Activated T-cell treated with anti-CD3 and anti-CD28 coated beads for 48 hours (primary cell): Measurements from ENCODE around the gene FAM13C.

Source experiments
- DNase-seq: peaks from one replicate; pipeline ENCODE4 v3.0.0-alpha.2; 2020; ENCODE audit warnings: low read depth

FAM13C gene

GRCh38 chr10:59315465-59315864, 46.9 kb downstream of the FAM13C start:
- DNase-seq: no peak

- DNase-seq: no peak
These were observed 48.1 kb downstream of the FAM13C start for GRCh38 chr10:59314268-59314667.

DNA sequence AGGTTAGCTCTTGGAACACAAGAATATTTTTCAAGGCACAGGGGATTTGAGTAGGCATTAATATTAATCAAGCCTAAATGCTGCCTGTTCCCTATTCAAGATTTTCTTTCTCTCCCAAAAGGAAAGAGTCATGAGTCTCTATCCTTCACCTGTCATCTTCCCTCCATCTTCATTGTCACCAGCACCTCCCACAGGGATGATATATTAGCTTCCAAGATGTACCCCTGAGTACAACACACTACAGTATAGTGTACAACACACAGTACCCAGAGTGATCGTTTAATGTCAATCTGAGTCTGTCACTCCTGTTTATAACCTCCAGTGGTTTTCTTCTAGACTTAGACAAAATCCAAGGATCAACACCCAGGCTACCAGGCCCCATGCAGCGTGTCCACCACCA, 50.1 kb downstream of the FAM13C start:
- no peak for DNase-seq

DNA sequence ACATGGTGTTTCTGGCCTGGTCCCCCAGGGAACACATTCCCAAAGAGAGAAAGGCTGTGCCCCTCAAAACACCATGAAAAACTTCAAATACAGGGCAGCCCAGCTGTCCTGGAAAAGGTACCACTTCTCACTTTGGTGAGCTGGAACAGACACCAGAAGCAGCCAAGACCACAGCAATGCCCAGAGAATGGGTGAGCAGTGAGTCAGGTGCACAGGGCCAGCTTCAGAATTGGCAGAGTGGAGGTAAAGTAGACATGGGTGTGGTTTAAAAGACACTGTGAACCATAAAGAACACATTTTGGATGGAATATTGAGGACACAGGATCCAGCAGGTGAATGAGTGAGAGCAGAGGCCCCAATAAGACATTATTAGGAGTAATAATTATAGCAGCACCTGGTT, 51.3 kb downstream of the FAM13C start:
- DNase-seq: no peak

DNA sequence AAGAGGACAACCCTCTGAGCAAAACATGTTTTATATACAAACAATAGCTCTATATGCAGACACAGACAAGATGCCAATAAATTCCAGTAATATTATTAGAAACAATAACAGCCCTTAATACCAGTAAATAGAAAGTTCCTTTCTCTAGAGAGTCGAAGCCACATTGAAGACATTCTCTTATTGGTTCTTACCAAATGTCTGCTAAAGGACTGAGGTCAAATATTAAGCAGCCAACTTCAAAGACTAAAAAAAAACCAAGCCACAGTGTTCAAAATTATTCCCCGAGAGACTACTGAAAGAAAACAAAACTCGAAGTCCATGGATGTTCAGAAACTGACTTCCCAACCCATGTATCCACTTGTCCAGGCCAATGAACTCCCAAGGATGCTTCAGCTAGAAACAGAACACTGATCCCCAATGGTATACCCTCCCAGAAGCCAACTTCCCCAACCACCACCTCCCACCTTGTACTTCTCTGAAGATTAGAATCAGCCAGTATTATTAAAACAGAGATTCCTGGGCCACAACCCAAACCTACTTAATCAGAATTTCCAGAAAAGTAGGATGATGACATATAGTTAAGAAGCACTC, 51.9 kb downstream of the FAM13C start:
- DNase-seq: no peak

DNA sequence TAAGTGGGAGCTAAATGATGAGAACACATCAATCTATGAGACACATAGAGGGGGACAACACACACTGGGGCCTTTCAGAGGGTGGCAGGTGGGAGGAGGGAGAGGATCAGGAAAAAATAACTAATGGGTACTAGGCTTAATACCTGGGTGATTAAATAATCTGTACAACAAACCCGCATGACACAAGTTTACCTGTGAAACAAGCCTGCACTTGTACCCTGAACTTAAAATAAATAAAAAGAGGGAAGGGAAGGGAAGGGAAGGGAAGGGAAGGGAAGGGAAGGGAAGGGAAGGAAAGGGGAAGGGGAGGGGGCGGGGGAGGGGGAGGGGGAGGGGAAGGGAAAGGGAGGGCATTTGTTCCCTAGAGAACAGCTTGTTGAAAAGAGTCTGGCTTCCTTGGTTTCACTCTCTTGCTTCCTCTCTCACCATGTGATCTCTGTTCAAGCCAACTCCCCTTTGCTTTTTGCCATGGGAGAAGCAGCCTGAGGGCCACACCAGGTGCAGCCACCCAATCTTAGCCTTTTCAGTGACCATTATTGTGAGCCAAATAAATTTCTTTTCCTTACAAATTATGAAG, 57.7 kb downstream of the FAM13C start:
- no peak for DNase-seq

DNA sequence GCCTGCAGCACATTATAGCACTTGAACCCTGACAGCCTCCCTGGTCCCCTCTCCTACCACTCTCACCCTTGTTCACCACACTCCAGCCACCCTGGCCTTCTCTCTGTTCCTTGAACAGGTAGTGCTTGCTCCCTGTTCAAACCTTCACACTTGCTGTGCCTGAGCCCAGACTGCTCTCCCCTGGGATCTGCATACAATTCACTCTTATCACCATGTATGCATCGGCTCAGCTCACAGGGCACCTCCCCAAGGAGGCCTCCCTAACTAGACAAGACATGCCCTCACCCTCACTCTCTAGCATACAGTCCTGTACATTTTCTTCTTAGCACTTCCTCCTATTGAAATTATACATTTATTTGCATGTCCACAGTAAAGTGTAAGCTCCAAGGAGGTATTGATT, 59.3 kb downstream of the FAM13C start:
- DNase-seq: no peak

GRCh38 chr10:59302381-59302780, 60.0 kb downstream of the FAM13C start:
- DNase-seq: no peak

DNA sequence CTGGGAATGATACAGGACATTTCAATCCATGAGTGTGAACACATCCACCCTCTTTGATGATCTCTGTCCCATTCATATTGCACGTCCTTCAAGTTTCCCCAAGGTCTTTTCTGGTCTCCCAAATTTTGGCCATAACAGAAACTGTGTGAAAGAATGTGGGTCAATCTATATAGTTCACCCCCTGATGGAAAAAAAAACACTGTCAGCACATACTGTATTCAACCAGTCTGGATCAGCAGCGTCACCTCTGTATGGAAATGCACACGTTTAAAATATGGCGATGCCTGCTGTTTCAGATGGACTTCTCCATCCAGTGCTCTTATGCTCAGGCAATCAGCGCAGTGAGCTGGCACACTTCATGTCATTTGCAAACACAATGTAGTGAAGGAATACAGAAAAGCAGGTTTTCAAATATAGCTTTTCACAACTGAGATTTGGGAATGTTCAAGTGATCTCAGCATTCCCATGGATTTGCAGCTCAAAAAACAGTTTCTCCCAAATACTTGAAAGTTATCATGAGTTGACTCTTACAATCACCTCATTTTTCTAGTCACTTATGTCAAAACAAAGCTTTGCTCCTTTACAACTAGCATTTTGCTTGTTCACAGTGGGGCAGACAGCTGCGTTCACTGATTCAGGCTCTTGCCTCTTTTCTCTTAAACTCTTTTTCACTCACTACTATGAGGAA, 61.1 kb downstream of the FAM13C start:
- no peak for DNase-seq

GRCh38 chr10:59300386-59300785, 62.0 kb downstream of the FAM13C start:
- DNase-seq: no peak

DNA sequence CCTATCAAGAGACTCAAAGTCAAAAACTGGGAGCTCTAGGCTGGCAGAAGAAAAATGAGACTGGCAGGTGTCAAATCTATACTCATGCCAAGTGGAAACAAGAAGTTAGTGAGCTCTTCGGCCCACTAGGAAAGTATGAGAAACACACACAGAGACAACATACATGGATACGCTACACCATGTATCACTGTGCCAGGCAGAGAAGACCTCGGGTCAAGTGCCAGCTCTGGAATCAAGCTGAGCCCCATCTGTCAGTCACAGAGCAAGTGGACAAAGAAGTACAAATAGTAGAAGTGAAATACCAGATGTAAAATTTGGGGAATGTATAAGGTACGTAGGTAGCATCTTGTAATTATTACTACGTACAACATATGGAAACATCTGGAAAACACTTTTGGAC, 62.4 kb downstream of the FAM13C start:
- DNase-seq: no peak

DNA sequence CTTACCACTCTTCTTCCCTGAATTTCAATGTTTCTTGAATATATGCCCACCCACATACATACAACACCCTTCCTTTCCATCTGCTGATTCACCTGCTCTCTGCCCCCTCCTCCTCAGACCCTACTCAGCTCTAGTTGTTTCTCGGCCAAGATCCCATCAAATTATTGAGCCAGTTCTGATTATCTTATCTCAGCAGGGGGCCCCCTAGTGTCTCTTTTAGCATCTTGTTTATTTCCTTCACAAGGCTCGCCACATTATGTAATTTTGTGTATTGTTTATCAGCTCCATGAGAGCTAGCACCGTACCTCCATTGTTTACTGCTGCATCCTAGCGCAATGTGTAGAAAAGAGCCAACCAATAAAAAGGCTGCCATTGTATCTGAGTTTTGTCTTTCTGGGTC, 71.9 kb downstream of the FAM13C start:
- DNase-seq: no peak

DNA sequence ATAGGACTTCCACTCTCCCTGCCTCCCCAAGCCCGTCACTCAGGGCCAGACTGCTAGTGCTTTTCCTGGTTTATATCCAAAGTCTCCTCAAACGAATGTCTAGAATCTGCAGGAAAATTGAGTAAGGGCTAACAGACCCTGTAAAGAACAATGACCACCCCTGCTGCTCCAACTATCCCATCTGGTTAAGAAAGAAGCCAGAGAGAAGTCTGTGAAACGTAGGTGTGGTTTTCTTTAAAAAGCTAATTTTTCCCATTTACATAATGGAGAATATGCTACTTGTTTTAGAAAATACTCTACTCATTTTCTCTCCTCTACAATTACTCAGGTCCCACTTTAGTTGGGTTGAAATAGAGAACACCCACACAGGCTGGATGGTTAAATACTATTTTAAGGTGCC, 72.5 kb downstream of the FAM13C start:
- no peak for DNase-seq

DNA sequence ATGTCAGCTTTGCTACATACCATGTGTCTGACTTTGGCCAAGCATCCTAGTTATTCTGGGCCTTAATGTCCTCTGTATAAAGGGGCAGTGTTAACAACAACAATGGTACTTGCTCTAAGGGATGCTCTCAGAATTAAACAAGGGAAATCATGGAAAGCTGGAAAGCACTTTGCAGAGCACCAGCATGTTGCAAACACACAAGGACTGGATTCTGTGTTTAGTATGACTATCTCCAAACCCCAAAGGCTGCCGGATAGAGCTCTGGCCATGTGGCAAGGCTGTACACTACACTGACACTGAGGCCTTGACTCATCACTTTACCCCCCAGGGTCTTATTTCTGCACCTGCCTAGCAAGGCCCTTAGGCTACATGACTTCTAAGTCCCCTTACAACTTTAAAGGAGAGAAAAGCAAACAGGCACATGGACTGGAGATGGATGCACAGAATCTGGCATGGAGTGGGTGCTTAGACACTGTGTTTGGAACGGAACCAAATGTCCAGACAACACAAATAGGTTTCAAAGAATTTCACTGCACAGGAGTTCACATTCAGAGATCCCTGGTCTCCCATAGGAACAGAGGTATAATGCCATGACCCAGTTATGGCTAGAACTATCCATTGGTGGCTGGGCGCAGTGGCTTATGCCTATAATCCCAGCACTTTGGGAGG, 74.6 kb downstream of the FAM13C start:
- DNase-seq: no peak

DNA sequence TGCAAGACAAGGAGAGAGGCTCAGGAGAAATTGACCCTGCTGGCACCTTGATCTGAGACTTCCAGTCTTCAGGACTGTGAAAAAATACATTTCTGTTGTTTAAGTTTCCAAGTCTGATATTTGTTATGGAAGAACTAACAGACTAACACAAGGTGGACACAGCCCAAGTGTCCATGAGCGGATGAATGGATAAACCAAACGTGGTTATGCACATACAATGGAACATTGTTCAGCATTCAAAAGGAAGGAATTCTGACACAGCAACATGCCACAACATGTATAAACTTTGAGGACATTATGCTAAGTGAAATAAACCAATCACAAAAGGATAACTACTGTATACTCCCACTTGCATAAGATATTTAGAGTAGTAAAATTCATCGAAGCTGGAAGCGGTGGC, 76.5 kb downstream of the FAM13C start:
- DNase-seq: no peak

- no peak for DNase-seq
These were observed 77.3 kb downstream of the FAM13C start for GRCh38 chr10:59285073-59285472.

GRCh38 chr10:59284118-59284975, 78.0 kb downstream of the FAM13C start:
- DNase-seq: no peak

DNA sequence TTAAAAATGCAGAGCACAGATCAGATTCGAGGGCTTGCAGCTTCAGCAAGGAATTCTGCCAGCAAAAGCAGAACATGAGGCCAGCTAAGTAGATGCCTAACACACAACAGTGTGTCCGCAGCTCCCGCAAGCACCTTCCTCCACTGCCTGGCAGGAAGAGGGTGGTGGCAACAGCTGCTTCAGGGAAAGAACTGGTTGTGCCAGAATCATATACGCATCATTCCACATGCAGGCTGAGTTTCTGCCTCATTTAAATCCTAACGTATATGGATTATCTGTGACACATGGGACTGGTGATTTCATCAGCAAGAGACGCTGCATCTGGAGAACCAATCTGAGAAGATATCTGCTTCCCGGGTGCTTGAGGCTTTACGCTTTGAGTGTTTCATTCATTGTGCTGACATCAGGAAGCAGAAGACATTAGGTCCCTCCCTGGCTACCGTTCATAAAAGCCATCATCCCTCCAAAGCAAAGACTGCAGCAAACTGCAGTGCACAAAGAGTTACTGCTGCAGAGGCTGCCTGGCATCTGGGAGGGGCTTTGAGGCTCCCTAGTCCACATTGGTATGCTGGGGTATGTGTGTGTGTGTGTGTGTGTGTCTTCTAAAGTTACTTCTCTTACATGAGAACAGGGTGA, 78.8 kb downstream of the FAM13C start:
- DNase-seq: no peak

DNA sequence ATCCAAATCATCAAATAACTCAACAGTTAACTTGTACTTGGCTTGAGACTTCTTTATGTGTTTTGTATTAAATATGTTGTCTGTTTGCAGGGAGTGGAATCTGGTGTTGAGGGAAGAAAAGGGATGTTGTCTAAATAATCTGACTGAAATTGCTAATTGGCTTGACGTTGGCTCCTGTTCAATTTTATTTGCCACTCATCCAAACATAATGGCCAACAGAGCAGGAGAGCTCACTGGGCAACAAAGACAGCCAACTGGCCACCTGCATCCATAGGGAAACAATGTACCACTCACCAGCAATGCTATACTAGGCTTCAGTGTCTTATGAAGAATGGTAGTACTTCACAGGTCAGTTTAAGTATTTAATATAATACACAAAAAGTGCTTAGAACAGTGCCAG, 80.5 kb downstream of the FAM13C start:
- DNase-seq: no peak

DNA sequence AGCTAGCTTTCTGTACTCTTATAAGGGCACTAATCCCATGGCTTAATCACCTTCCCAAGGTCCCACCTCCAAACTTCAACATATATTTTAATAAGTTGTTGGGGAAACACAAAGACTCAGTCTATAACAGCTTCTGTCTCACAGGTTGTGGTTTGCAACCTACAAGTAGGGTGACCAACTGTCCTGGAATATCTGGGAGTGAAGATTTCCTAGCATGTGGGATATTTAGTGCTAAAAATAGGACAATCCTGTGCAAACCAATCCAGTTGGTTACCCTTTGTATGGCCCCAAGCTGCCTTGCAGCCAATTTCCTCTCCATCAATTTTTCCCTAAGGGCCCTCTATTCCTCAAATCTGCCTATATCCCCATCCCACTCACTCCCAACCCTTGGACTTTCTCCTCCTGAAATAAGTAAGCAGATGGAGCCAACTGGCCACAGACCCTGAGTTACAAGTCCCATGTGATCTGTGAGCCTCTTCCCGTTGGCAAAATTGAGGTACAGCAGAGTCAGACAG, 82.3 kb downstream of the FAM13C start:
- DNase-seq: no peak

GRCh38 chr10:59279476-59279875, 82.9 kb downstream of the FAM13C start:
- DNase-seq: no peak

GRCh38 chr10:59276919-59277318, 85.4 kb downstream of the FAM13C start:
- no peak for DNase-seq
